PC-3 (cell line): Measurements from ENCODE around the gene IER3. TPM values are rescaled to one million over a fixed set of nuclear protein-coding genes. Genes with fewer than 3 reads are reported as not detected.

Experiments used
- ATAC-seq: fragments of 200-7000 bp; cut with Tn5 transposase; 2 replicates; pipeline ENCODE4 v1.9.1; 2020; ENCODE audit warnings: mild to moderate bottlenecking, moderate library complexity
- BruUV-seq: library from RNA; stranded (reverse); fragments of 400-500 nt; replicated peaks from 2 replicates; lab custom pipeline; 2021; lab: Mats Ljungman, UMichigan
- CTCF ChIA-PET: fragments of 300-600 bp; sonication (Branson Sonifier 250); formaldehyde crosslinking; loops from one replicate; lab custom pipeline; 2022; ENCODE audit warnings: antibody characterized with exemption; lab: Charles Lee
- POLR2A ChIA-PET: fragments of 300-600 bp; sonication (Branson Sonifier 250); formaldehyde crosslinking; loops from one replicate; lab custom pipeline; 2022; ENCODE audit warnings: antibody characterized with exemption; ENCODE audit not compliant: unreplicated experiment; lab: Charles Lee
- DNase-seq: peaks from one replicate; pipeline ENCODE4 v3.0.0-alpha.2; 2015
- H2AFZ ChIP-seq: fragments of 300-600 bp; sonication (generic); 2 replicates; pipeline ENCODE4 v1.6.0; 2016; ENCODE audit warnings: antibody characterized with exemption, low read length
- H3F3A ChIP-seq: fragments of 300-600 bp; sonication (generic); one replicate; pipeline ENCODE4 v1.6.0; 2017; ENCODE audit warnings: antibody characterized with exemption, low read length, control low read depth, mild to moderate bottlenecking; ENCODE audit not compliant: unreplicated experiment
- H3K27ac ChIP-seq: fragments of 300-600 bp; sonication (generic); 2 replicates; pipeline ENCODE4 v1.5.1; 2016; ENCODE audit warnings: mild to moderate bottlenecking, low read length
- H3K27me3 ChIP-seq: fragments of 300-600 bp; sonication (generic); 2 replicates; pipeline ENCODE4 v1.6.1; 2016; ENCODE audit warnings: low read length, mixed read lengths
- H3K36me3 ChIP-seq: fragments of 300-600 bp; sonication (generic); 2 replicates; pipeline ENCODE4 v1.6.1; 2016; ENCODE audit warnings: low read depth, mixed run types, low read length, mixed read lengths
- H3K4me1 ChIP-seq: fragments of 300-600 bp; sonication (generic); 2 replicates; pipeline ENCODE4 v1.5.1; 2016; ENCODE audit warnings: low read length; ENCODE audit not compliant: insufficient read depth
- H3K4me2 ChIP-seq: fragments of 300-600 bp; sonication (generic); 2 replicates; pipeline ENCODE4 v1.6.0; 2016; ENCODE audit warnings: low read length
- H3K4me3 ChIP-seq: fragments of 300-600 bp; sonication (generic); 2 replicates; pipeline ENCODE4 v1.5.1; 2016; ENCODE audit warnings: mild to moderate bottlenecking, low read length, mixed read lengths
- H3K79me2 ChIP-seq: fragments of 300-600 bp; sonication (generic); 2 replicates; pipeline ENCODE4 v1.6.1; 2017; ENCODE audit warnings: low read length, mixed read lengths
- H3K9ac ChIP-seq: fragments of 300-600 bp; sonication (generic); 2 replicates; pipeline ENCODE4 v1.6.0; 2016; ENCODE audit warnings: mild to moderate bottlenecking, low read length
- H3K9me2 ChIP-seq: fragments of 300-600 bp; sonication (generic); replicated peaks from 2 replicates; pipeline ENCODE4 v1.6.1; 2016; ENCODE audit warnings: mixed run types, low read length, mixed read lengths
- H3K9me3 ChIP-seq: fragments of 300-600 bp; sonication (generic); 2 replicates; pipeline ENCODE4 v1.6.1; 2016; ENCODE audit warnings: low read length, mixed read lengths
- H4K20me1 ChIP-seq: fragments of 300-600 bp; sonication (generic); 2 replicates; pipeline ENCODE4 v1.6.1; 2016; ENCODE audit warnings: low read length, mixed read lengths
- EZH2 ChIP-seq: fragments of 300-600 bp; sonication (generic); IDR thresholded peaks from one replicate; pipeline ENCODE4 v1.6.1; 2017; ENCODE audit warnings: antibody characterized with exemption, mild to moderate bottlenecking, low read length; ENCODE audit not compliant: unreplicated experiment
- EZH2phosphoT487 ChIP-seq: fragments of 300-600 bp; sonication (generic); IDR thresholded peaks from 2 replicates; pipeline ENCODE4 v1.6.1; 2018; ENCODE audit warnings: mild to moderate bottlenecking, antibody characterized with exemption, low read length, borderline replicate concordance
- intact Hi-C: fragments of 100-400 bp; cut with micrococcal nuclease; formaldehyde crosslinking; loops from 2 replicates; pipeline ENCODE4 v1.9.0; 2023
- total RNA-seq: library from RNA; depleted of rRNA; stranded (reverse); fragments of >200 nt; gene quantifications from 2 replicates; pipeline ENCODE4 v1.2.3, GENCODE V29; 2014
- TF ChIP-seq, protein P1 (sequence below): fragments of 300-600 bp; sonication (generic); conservative IDR thresholded peaks from 2 replicates; pipeline ENCODE4 v1.5.1; 2017; ENCODE audit warnings: antibody characterized with exemption, low read depth, mild to moderate bottlenecking, low read length

Gene IER3
- total RNA-seq, 1 experiment from 2014 or later = 1,173 TPM

DNA sequence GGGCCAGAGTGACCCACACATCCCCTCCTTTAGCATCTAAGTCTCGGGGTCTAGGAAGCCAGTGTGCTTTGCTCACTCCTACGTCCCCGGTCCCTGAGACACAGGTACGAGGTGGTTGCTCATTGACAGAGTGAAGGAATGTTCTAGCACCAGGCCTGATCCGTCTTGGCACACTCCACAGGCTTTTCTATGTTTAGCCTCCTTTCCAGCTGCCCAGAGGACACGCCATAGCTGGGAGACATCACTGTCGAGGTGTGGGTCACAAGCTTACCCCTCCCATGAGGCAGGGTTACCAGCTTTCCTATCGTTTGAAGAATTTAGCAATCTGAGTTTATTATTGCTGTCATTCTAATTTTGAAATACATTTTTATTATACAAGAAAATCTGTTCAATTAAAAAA is 30.4 kb upstream of the IER3 start:
- CTCF ChIA-PET = no interaction called here
- ATAC-seq = no peak
- TF ChIP-seq, protein P1, sequence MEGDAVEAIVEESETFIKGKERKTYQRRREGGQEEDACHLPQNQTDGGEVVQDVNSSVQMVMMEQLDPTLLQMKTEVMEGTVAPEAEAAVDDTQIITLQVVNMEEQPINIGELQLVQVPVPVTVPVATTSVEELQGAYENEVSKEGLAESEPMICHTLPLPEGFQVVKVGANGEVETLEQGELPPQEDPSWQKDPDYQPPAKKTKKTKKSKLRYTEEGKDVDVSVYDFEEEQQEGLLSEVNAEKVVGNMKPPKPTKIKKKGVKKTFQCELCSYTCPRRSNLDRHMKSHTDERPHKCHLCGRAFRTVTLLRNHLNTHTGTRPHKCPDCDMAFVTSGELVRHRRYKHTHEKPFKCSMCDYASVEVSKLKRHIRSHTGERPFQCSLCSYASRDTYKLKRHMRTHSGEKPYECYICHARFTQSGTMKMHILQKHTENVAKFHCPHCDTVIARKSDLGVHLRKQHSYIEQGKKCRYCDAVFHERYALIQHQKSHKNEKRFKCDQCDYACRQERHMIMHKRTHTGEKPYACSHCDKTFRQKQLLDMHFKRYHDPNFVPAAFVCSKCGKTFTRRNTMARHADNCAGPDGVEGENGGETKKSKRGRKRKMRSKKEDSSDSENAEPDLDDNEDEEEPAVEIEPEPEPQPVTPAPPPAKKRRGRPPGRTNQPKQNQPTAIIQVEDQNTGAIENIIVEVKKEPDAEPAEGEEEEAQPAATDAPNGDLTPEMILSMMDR = no peak
- TF ChIP-seq EZH2 (no peak), EZH2phosphoT487 (no peak)
- Histone ChIP-seq H3K9me2 (no peaks in the 10 kb centered on the region), H4K20me1 (no peaks in the 10 kb centered on the region), H3K4me2 (no peak overlapping the region), H3K4me1 (peaks cover 28% of the 10 kb centered on the region), H3K9me3 (no peaks in the 10 kb centered on the region), H3K4me3 (no peak overlapping the region), H2AFZ (no peak overlapping the region), H3K36me3 (no peaks in the 10 kb centered on the region), H3F3A (peaks cover 8% of the 10 kb centered on the region), H3K27me3 (no peaks in the 10 kb centered on the region), H3K79me2 (no peaks in the 10 kb centered on the region), H3K9ac (no peak overlapping the region), H3K27ac (no peak overlapping the region)
- DNase-seq = no peak
- POLR2A ChIA-PET = interaction anchor here (0.5 kb wide), 1 partner anchor 109 kb away, joined by 3 read pairs; no protein-coding TSS in a partner anchor
- BruUV-seq = no TSS peak
- intact Hi-C loops = no loop called here

DNA sequence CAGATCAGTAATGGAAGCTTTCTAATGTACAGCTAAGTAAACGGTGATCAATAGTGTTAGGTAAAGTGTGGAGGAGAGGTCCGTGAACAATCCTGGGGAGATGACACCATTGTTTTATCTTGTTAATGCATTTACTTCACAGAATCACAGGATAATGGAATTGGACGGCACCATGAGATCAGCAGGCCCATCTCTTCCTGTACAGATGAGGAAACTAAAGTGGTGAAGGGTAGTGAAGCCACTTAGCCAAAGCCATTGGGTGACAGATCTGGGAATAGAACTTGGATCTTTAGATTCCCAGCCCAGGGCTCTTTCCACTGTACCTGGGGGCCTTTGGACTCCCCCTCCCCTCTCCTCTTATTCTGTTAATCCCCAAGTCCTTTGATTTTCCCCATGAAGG is 26.2 kb upstream of the IER3 start:
- no peaks in the 10 kb centered on the region for H3K9me2 ChIP-seq
- no peaks in the 10 kb centered on the region for H3K27me3 ChIP-seq
- H3K4me2 ChIP-seq = peak overlapping the region; percentile 74
- H3K9me3 ChIP-seq = no peaks in the 10 kb centered on the region
- H3K79me2 ChIP-seq = no peaks in the 10 kb centered on the region
- H3K4me1 ChIP-seq = peaks cover 36% of the 10 kb centered on the region
- peak overlapping the region; percentile 90 for H3K9ac ChIP-seq
- ATAC-seq = no peak
- no peak for DNase-seq
- no peaks in the 10 kb centered on the region for H3K36me3 ChIP-seq
- intact Hi-C loops = no loop called here
- no peaks in the 10 kb centered on the region for H4K20me1 ChIP-seq
- peak overlapping the region; percentile 98 for H3K27ac ChIP-seq
- peaks cover 14% of the 10 kb centered on the region for H3F3A ChIP-seq
- H2AFZ ChIP-seq = no peak overlapping the region
- CTCF ChIA-PET = no interaction called here
- TF ChIP-seq EZH2 (no peak), EZH2phosphoT487 (no peak)
- TF ChIP-seq, protein P1 = no peak
- no TSS peak for BruUV-seq
- POLR2A ChIA-PET = interaction anchor here (2.7 kb wide), 1 partner anchor 11 kb away, joined by 12 read pairs; no protein-coding TSS in a partner anchor
- no peak overlapping the region for H3K4me3 ChIP-seq

DNA sequence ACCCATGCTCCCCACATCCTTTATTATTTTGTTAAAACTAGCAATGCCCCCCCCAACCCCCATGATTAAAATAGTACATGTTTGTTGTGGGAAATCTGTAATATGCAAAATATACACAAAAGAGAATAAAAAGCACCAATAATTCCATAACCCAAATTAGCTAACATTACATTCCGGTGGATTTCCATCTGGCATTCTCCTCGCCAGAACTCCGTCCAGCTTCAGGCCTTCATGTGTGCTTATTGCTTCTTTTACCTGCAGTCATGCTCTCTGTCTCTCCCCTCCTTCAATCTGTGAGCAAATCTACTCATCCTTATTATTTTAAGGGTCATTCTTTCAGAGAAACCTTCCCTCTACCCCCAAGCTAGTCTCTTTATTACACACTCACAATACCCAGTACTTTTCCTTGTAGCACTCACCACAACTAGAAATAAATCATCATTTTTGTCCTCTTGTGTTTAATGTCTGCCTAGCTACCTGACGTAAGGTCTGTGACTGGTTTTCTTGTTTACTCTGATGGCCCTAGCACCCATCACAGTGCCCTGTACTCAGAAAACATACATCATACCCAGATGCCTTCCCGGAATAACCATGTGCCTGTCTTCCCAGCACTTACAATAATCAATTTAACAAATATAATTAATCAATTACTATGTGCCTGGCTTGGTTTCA is 25.6 kb upstream of the IER3 start:
- POLR2A ChIA-PET = interaction anchor here (0.6 to 2.7 kb wide), 5 partner anchors 12 to 302 kb away, joined by 3 to 32 read pairs (median 5); no protein-coding TSS in a partner anchor
- TSS peak; percentile 92 for BruUV-seq
- ATAC-seq = peak; percentile 21

More for the DNA sequence above, 25.6 kb upstream of the IER3 start:
- H3K9me2 ChIP-seq = no peaks in the 10 kb centered on the region
- H3K79me2 ChIP-seq = no peaks in the 10 kb centered on the region
- H2AFZ ChIP-seq = peak overlapping the region; percentile 45; the same call in 1 of the 2 replicates
- intact Hi-C loops = loop anchor here (1.0 to 2.0 kb wide), 3 partner anchors 12 to 21 kb away; no protein-coding TSS in a partner anchor
- CTCF ChIA-PET = interaction anchor here (1.8 kb wide), 1 partner anchor 52 kb away, joined by 5 read pairs; no protein-coding TSS in a partner anchor
- peak overlapping the region; percentile 90 for H3K9ac ChIP-seq
- peak overlapping the region; percentile 98 for H3K27ac ChIP-seq
- no peaks in the 10 kb centered on the region for H3K9me3 ChIP-seq
- H3K4me3 ChIP-seq = no peak overlapping the region
- DNase-seq = peak; percentile 40
- no peaks in the 10 kb centered on the region for H4K20me1 ChIP-seq
- no peaks in the 10 kb centered on the region for H3K36me3 ChIP-seq
- peaks cover 14% of the 10 kb centered on the region for H3F3A ChIP-seq
- H3K27me3 ChIP-seq = no peaks in the 10 kb centered on the region
- TF ChIP-seq, protein P1 = no peak
- TF ChIP-seq EZH2 (no peak), EZH2phosphoT487 (no peak)
- H3K4me2 ChIP-seq = peak overlapping the region; percentile 74
- peaks cover 36% of the 10 kb centered on the region for H3K4me1 ChIP-seq
